ENCODE measurements around the gene IFNA2.

Gene IFNA2

GRCh38 chr9:21414220-21414940 lies 29.2 kb upstream of the IFNA2 start:
- DNase-seq (ENCODE audit: extremely low read depth, low read depth), result no peak
- TF ChIP-seq CTCF (IDR thresholded peaks at IDR 0.05; ENCODE audit: low read depth, low read length), result no peak

- peak; percentile 7; the same call in 1 of the 2 replicates for TF ChIP-seq CTCF (IDR thresholded peaks at IDR 0.05; ENCODE audit: low read depth, low read length)
- DNase-seq (ENCODE audit: extremely low read depth, low read depth), result no peak
These were observed 28.4 kb upstream of the IFNA2 start for GRCh38 chr9:21413624-21414023.

- no peak for DNase-seq (ENCODE audit: extremely low read depth, low read depth)
These were observed 28.0 kb upstream of the IFNA2 start for GRCh38 chr9:21413151-21413550.

GRCh38 chr9:21412107-21412506 lies 26.9 kb upstream of the IFNA2 start:
- no peak for TF ChIP-seq CTCF (IDR thresholded peaks at IDR 0.05; ENCODE audit: low read depth, low read length)
- DNase-seq (ENCODE audit: extremely low read depth, low read depth), result no peak

More at GRCh38 chr9:21413151-21413550, 28.0 kb upstream of the IFNA2 start:
- no peak for TF ChIP-seq CTCF (IDR thresholded peaks at IDR 0.05; ENCODE audit: low read depth, low read length)

GRCh38 chr9:21408817-21409216 lies 23.6 kb upstream of the IFNA2 start, which contains the start of gene IFNA8:
Gene IFNA8 (plus strand): TSS chr9:21409117. CDS start chr9:21409177, 60 bp downstream.
- no peak for TF ChIP-seq CTCF (IDR thresholded peaks at IDR 0.05; ENCODE audit: low read depth, low read length)
- DNase-seq (ENCODE audit: extremely low read depth, low read depth), result no peak

GRCh38 chr9:21404146-21404545 lies 18.9 kb upstream of the IFNA2 start:
- DNase-seq (ENCODE audit: extremely low read depth, low read depth), result no peak
- no peak for TF ChIP-seq CTCF (IDR thresholded peaks at IDR 0.05; ENCODE audit: low read depth, low read length)

GRCh38 chr9:21402386-21403251 lies 17.4 kb upstream of the IFNA2 start:
- no peak for DNase-seq (ENCODE audit: extremely low read depth, low read depth)
- no peak for TF ChIP-seq CTCF (IDR thresholded peaks at IDR 0.05; ENCODE audit: low read depth, low read length)
